MM.1S (cell line): ENCODE results near the gene LRCH1.

ENCODE experiments used
- DNase-seq: peaks from one replicate; pipeline ENCODE4 v3.0.0-alpha.2; 2015
- H2AFZ ChIP-seq: fragments of 300-600 bp; sonication (generic); 2 replicates; pipeline ENCODE4 v1.6.0; 2016; ENCODE audit warnings: antibody characterized with exemption, low read length
- H3F3A ChIP-seq: fragments of 300-600 bp; sonication (generic); 2 replicates; pipeline ENCODE4 v1.6.1; 2016; ENCODE audit warnings: mild to moderate bottlenecking, antibody characterized with exemption, low read length, moderate library complexity, mixed read lengths; ENCODE audit not compliant: insufficient read depth
- H3K27ac ChIP-seq: fragments of 300-600 bp; sonication (generic); 2 replicates; pipeline ENCODE4 v1.5.1; 2016; ENCODE audit warnings: mild to moderate bottlenecking, low read length
- H3K27me3 ChIP-seq: fragments of 300-600 bp; sonication (generic); replicated peaks from 2 replicates; pipeline ENCODE4 v1.6.0; 2016; ENCODE audit warnings: low read length; ENCODE audit not compliant: insufficient read depth
- H3K36me3 ChIP-seq: fragments of 300-600 bp; sonication (generic); replicated peaks from 2 replicates; pipeline ENCODE4 v1.6.1; 2016; ENCODE audit warnings: mild to moderate bottlenecking, low read length, mixed read lengths; ENCODE audit not compliant: insufficient read depth
- H3K4me1 ChIP-seq: fragments of 300-600 bp; sonication (generic); 2 replicates; pipeline ENCODE4 v1.6.1; 2016; ENCODE audit warnings: low read length, mixed read lengths
- H3K4me2 ChIP-seq: fragments of 300-600 bp; sonication (generic); 2 replicates; pipeline ENCODE4 v1.6.0; 2016; ENCODE audit warnings: low read depth, low read length
- H3K4me3 ChIP-seq: fragments of 300-600 bp; sonication (generic); 2 replicates; pipeline ENCODE4 v1.5.1; 2016; ENCODE audit warnings: low read length, mixed read lengths
- H3K79me2 ChIP-seq: fragments of 300-600 bp; sonication (generic); 2 replicates; pipeline ENCODE4 v1.6.1; 2016; ENCODE audit warnings: mixed run types, low read length, mixed read lengths
- H3K9ac ChIP-seq: fragments of 300-600 bp; sonication (generic); 2 replicates; pipeline ENCODE4 v1.6.1; 2016; ENCODE audit warnings: low read length, mixed read lengths
- H3K9me2 ChIP-seq: fragments of 300-600 bp; sonication (generic); replicated peaks from 2 replicates; pipeline ENCODE4 v1.6.1; 2016; ENCODE audit warnings: mild to moderate bottlenecking, low read length, mixed read lengths; ENCODE audit not compliant: insufficient read depth
- H3K9me3 ChIP-seq: fragments of 300-600 bp; sonication (generic); replicated peaks from 2 replicates; pipeline ENCODE4 v1.6.1; 2016; ENCODE audit warnings: mild to moderate bottlenecking, low read length, mixed read lengths; ENCODE audit not compliant: insufficient read depth
- H4K20me1 ChIP-seq: fragments of 300-600 bp; sonication (generic); 2 replicates; pipeline ENCODE4 v1.6.1; 2016; ENCODE audit warnings: mild to moderate bottlenecking, low read length, moderate library complexity, mixed read lengths; ENCODE audit not compliant: insufficient read depth
- CTCF ChIP-seq: fragments of 300-600 bp; sonication (generic); IDR thresholded peaks from 2 replicates; pipeline ENCODE4 v1.5.1; 2016; ENCODE audit warnings: antibody characterized with exemption, low read length, mixed read lengths
- EZH2 ChIP-seq: fragments of 300-600 bp; sonication (generic); optimal IDR thresholded peaks from 2 replicates; pipeline ENCODE3; 2017; ENCODE audit warnings: low read depth, mild to moderate bottlenecking, antibody characterized with exemption, low read length, mixed read lengths
- EZH2phosphoT487 ChIP-seq: fragments of 300-600 bp; sonication (generic); IDR thresholded peaks from 2 replicates; pipeline ENCODE4 v1.6.1; 2018; ENCODE audit warnings: antibody characterized with exemption, low read length

Gene LRCH1

GRCh38 chr13:46580362-46580839 is 27.4 kb downstream of the LRCH1 start:
- DNase-seq = no peak
- no peak overlapping the region for H3K4me3 ChIP-seq
- H2AFZ ChIP-seq = no peak overlapping the region
- no peaks in the 10 kb centered on the region for H3F3A ChIP-seq
- H3K36me3 ChIP-seq = no peaks in the 10 kb centered on the region
- H3K9me2 ChIP-seq = no peaks in the 10 kb centered on the region
- H3K9ac ChIP-seq = no peak overlapping the region
- TF ChIP-seq EZH2phosphoT487 (no peak), CTCF (no peak)
- H3K27ac ChIP-seq = no peak overlapping the region
- H4K20me1 ChIP-seq = no peaks in the 10 kb centered on the region
- no peak overlapping the region for H3K4me2 ChIP-seq
- no peaks in the 10 kb centered on the region for H3K4me1 ChIP-seq
- no peaks in the 10 kb centered on the region for H3K9me3 ChIP-seq
- peaks cover 40% of the 10 kb centered on the region for H3K79me2 ChIP-seq
- H3K27me3 ChIP-seq = no peaks in the 10 kb centered on the region

- Histone ChIP-seq H3K27ac (no peak overlapping the region), H3K9me2 (no peaks in the 10 kb centered on the region), H3K4me1 (no peaks in the 10 kb centered on the region), H3K9me3 (no peaks in the 10 kb centered on the region), H3F3A (no peaks in the 10 kb centered on the region), H4K20me1 (no peaks in the 10 kb centered on the region), H3K79me2 (peaks cover 40% of the 10 kb centered on the region), H3K4me3 (no peak overlapping the region), H2AFZ (no peak overlapping the region), H3K36me3 (no peaks in the 10 kb centered on the region), H3K4me2 (no peak overlapping the region), H3K27me3 (no peaks in the 10 kb centered on the region), H3K9ac (no peak overlapping the region)
- no peak for TF ChIP-seq CTCF
- TF ChIP-seq EZH2phosphoT487 = no peak
- no peak for TF ChIP-seq EZH2
- DNase-seq = no peak
These were observed 29.2 kb downstream of the LRCH1 start for GRCh38 chr13:46582190-46582589.

GRCh38 chr13:46586751-46587514 is 34.0 kb downstream of the LRCH1 start:
- H3K27ac ChIP-seq = no peak overlapping the region
- TF ChIP-seq EZH2phosphoT487 = no peak
- no peak overlapping the region for H3K9ac ChIP-seq
- no peak overlapping the region for H3K4me3 ChIP-seq
- H3K4me1 ChIP-seq = no peaks in the 10 kb centered on the region
- H4K20me1 ChIP-seq = no peaks in the 10 kb centered on the region
- H3K79me2 ChIP-seq = peaks cover 39% of the 10 kb centered on the region
- no peak overlapping the region for H2AFZ ChIP-seq
- H3F3A ChIP-seq = no peaks in the 10 kb centered on the region
- H3K4me2 ChIP-seq = no peak overlapping the region
- H3K27me3 ChIP-seq = no peaks in the 10 kb centered on the region
- H3K9me2 ChIP-seq = no peaks in the 10 kb centered on the region
- H3K9me3 ChIP-seq = no peaks in the 10 kb centered on the region
- DNase-seq = no peak
- no peaks in the 10 kb centered on the region for H3K36me3 ChIP-seq

GRCh38 chr13:46587807-46588418 is 34.9 kb downstream of the LRCH1 start:
- Histone ChIP-seq H4K20me1 (no peaks in the 10 kb centered on the region), H2AFZ (no peak overlapping the region), H3K9ac (no peak overlapping the region), H3F3A (no peaks in the 10 kb centered on the region), H3K4me2 (no peak overlapping the region), H3K4me1 (no peaks in the 10 kb centered on the region), H3K79me2 (peaks cover 45% of the 10 kb centered on the region), H3K27me3 (no peaks in the 10 kb centered on the region), H3K9me3 (no peaks in the 10 kb centered on the region), H3K9me2 (no peaks in the 10 kb centered on the region), H3K27ac (no peak overlapping the region), H3K36me3 (no peaks in the 10 kb centered on the region), H3K4me3 (no peak overlapping the region)
- TF ChIP-seq CTCF (no peak), EZH2 (no peak), EZH2phosphoT487 (no peak)
- DNase-seq = no peak
